SK-N-SH (cell line): Measurements from ENCODE around the gene PRDM7. TPM values are rescaled to one million over a fixed set of nuclear protein-coding genes. Genes with fewer than 3 reads are reported as not detected.

Experiments used
- CTCF ChIA-PET: fragments of 300-600, 350-600 bp; formaldehyde crosslinking; extraction: SDS; loops from one replicate; lab custom pipeline; 2021; lab: Yijun Ruan, JAX
- POLR2A ChIA-PET: fragments of 350-600 bp; sonication (Branson Sonifier 250); formaldehyde crosslinking; extraction: SDS; loops from one replicate; lab custom pipeline; 2020; ENCODE audit warnings: antibody characterized with exemption, inconsistent platforms; lab: Yijun Ruan, JAX
- DNase-seq: peaks from one replicate; pipeline ENCODE4 v3.0.0; 2012
- H2AFZ ChIP-seq: fragments of 200-600 bp; sonication (generic); 2 replicates; pipeline ENCODE4 v1.8.1; 2016; ENCODE audit warnings: antibody characterized with exemption, mild to moderate bottlenecking, low read depth
- H3F3A ChIP-seq: fragments of 200-600 bp; sonication (generic); replicated peaks from 2 replicates; pipeline ENCODE3; 2016; ENCODE audit warnings: antibody characterized with exemption, mild to moderate bottlenecking; ENCODE audit not compliant: insufficient read depth
- H3K27ac ChIP-seq, 2 experiments: fragments of 200-500 bp in 1 of 2; fragments of 200-600 bp in 1 of 2; sonication (Bioruptor generic) in 1 of 2; sonication (generic), shearing (Covaris generic) in 1 of 2; 2 replicates each; pipeline versions ENCODE4 v1.5.1 to v1.6.1; 2014 to 2016; ENCODE audit warnings: low read depth in 2 of 2, inconsistent platforms in 1 of 2, low read length in 1 of 2, mild to moderate bottlenecking in 1 of 2, mixed read lengths in 1 of 2
- H3K27me3 ChIP-seq: fragments of 200-600 bp; sonication (generic), shearing (Covaris generic); 2 replicates; pipeline ENCODE4 v1.6.1; 2016; ENCODE audit warnings: mixed run types; ENCODE audit not compliant: insufficient read depth
- H3K36me3 ChIP-seq, 2 experiments: fragments of 200-500 bp in 1 of 2; fragments of 200-600 bp in 1 of 2; sonication (Bioruptor generic) in 1 of 2; sonication (generic) in 1 of 2; replicated peaks in 1 of 2; 2 replicates each; pipeline versions ENCODE3 to v1.5.1; 2014 to 2016; ENCODE audit warnings: low read length in 1 of 2, mild to moderate bottlenecking in 1 of 2; ENCODE audit not compliant: insufficient read depth in 2 of 2, control insufficient read depth in 1 of 2
- H3K4me1 ChIP-seq, 2 experiments: fragments of 200-500 bp in 1 of 2; fragments of 200-600 bp in 1 of 2; sonication (Bioruptor generic) in 1 of 2; sonication (generic), shearing (Covaris generic) in 1 of 2; 2 replicates each; pipeline versions ENCODE4 v1.5.1 to v1.6.1; 2014 to 2016; ENCODE audit warnings: low read depth in 1 of 2, low read length in 1 of 2, mixed run types in 1 of 2; ENCODE audit not compliant: insufficient read depth in 2 of 2, control insufficient read depth in 1 of 2
- H3K4me2 ChIP-seq: fragments of 200-600 bp; sonication (generic), shearing (Covaris generic); 2 replicates; pipeline ENCODE4 v1.6.1; 2017; ENCODE audit warnings: mixed run types
- H3K4me3 ChIP-seq, 2 experiments: fragments of 200-500 bp in 1 of 2; fragments of 200-600 bp in 1 of 2; sonication (Bioruptor generic) in 1 of 2; sonication (generic), shearing (Covaris generic) in 1 of 2; 2 replicates each; pipeline versions ENCODE4 v1.5.1 to v1.8.1; 2014 to 2016; ENCODE audit warnings: low read depth in 2 of 2, inconsistent platforms in 1 of 2, low read length in 1 of 2, mild to moderate bottlenecking in 1 of 2, mixed read lengths in 1 of 2, moderate library complexity in 1 of 2
- H3K79me2 ChIP-seq: fragments of 200-600 bp; sonication (generic); 2 replicates; pipeline ENCODE4 v1.8.1; 2017; ENCODE audit warnings: mild to moderate bottlenecking; ENCODE audit not compliant: insufficient read depth
- H3K9ac ChIP-seq: fragments of 200-600 bp; sonication (generic); 2 replicates; pipeline ENCODE4 v1.6.1; 2017; ENCODE audit warnings: mixed run types
- H3K9me2 ChIP-seq: fragments of 200-600 bp; sonication (generic); 2 replicates; pipeline ENCODE4 v1.6.1; 2017; ENCODE audit warnings: mixed run types
- H3K9me3 ChIP-seq: fragments of 200-600 bp; sonication (generic); 2 replicates; pipeline ENCODE4 v1.6.1; 2017; ENCODE audit warnings: mixed run types, mild to moderate bottlenecking, moderate library complexity
- H4K20me1 ChIP-seq: fragments of 200-600 bp; sonication (generic); 2 replicates; pipeline ENCODE4 v1.6.1; 2017; ENCODE audit warnings: mild to moderate bottlenecking, mixed run types; ENCODE audit not compliant: insufficient read depth
- CTCF ChIP-seq: fragments of 200-600 bp; sonication (generic); IDR thresholded peaks from 2 replicates; pipeline ENCODE4 v1.6.1; 2017; ENCODE audit warnings: antibody characterized with exemption, mild to moderate bottlenecking, moderate library complexity
- FOSL2 ChIP-seq: IDR thresholded peaks from 2 replicates; pipeline ENCODE4 v1.4.0; 2012; ENCODE audit warnings: low read depth, mild to moderate bottlenecking, moderate library complexity, borderline replicate concordance
- FOXM1 ChIP-seq: IDR thresholded peaks from 2 replicates; pipeline ENCODE4 v1.4.0; 2012; ENCODE audit warnings: low read depth, mild to moderate bottlenecking
- GATA2 ChIP-seq: sonication (generic); formaldehyde crosslinking; IDR thresholded peaks from 2 replicates; pipeline ENCODE4 v1.5.0; 2020; ENCODE audit warnings: mild to moderate bottlenecking, missing genetic modification reagents
- IRF3 ChIP-seq: fragments of 150-350 bp; IDR thresholded peaks from 2 replicates; pipeline ENCODE4 v1.6.1; 2016; ENCODE audit warnings: mild to moderate bottlenecking, low read depth, low read length
- MAX ChIP-seq: IDR thresholded peaks from 2 replicates; pipeline ENCODE4 v1.4.0; 2012; ENCODE audit warnings: low read depth
- MEF2A ChIP-seq: IDR thresholded peaks from 2 replicates; pipeline ENCODE4 v1.4.0; 2012; ENCODE audit warnings: low read depth, borderline replicate concordance
- POLR2AphosphoS5 ChIP-seq: IDR thresholded peaks from 2 replicates; pipeline ENCODE4 v1.6.1; 2012; ENCODE audit warnings: low read depth, low read length
- SIN3A ChIP-seq: IDR thresholded peaks from 2 replicates; pipeline ENCODE4 v1.6.1; 2012; ENCODE audit warnings: low read depth, mild to moderate bottlenecking, low read length, moderate library complexity, borderline replicate concordance
- TAF1 ChIP-seq: IDR thresholded peaks from 2 replicates; pipeline ENCODE4 v1.6.1; 2012; ENCODE audit warnings: low read depth, mild to moderate bottlenecking, low read length, moderate library complexity, borderline replicate concordance
- TCF12 ChIP-seq: IDR thresholded peaks from 2 replicates; pipeline ENCODE4 v1.4.0; 2012
- USF2 ChIP-seq: fragments of 150-350 bp; IDR thresholded peaks from 2 replicates; pipeline ENCODE4 v1.6.1; 2017; ENCODE audit warnings: antibody characterized with exemption, low read length, low read depth, borderline replicate concordance
- YY1 ChIP-seq: IDR thresholded peaks from 2 replicates; pipeline ENCODE4 v1.4.0; 2012; ENCODE audit warnings: low read depth, mild to moderate bottlenecking
- ZBTB33 ChIP-seq: IDR thresholded peaks from 2 replicates; pipeline ENCODE4 v1.4.0; 2012; ENCODE audit warnings: low read depth, borderline replicate concordance
- WGBS: methylation state at CpG from one replicate; pipeline ENCODE4 v1.1.6; 2017; ENCODE audit warnings: low lambda C conversion rate; 5-methylcytosine and 5-hydroxymethylcytosine counted together
- polyA plus RNA-seq, 3 experiments: library from polyadenylated mRNA; depleted of rRNA; stranded (reverse); fragments of >200 nt; gene quantifications; 2 replicates each; pipeline ENCODE4 v1.2.3, GENCODE V29; 2012

The PRDM7 gene
- polyA plus RNA-seq, 1 of the 3 experiments (the other 2 are of a cell fraction), result not detected

- CTCF ChIA-PET, result interaction anchor here (1.0 to 1.3 kb wide), 3 partner anchors 9 to 15 kb away, joined by 3 to 7 read pairs (median 5); partner anchors contain the start of gene DBNDD1
- no peak for DNase-seq
- TF ChIP-seq SIN3A (no peak), MAX (no peak), IRF3 (no peak), ZBTB33 (no peak), TAF1 (no peak), USF2 (no peak), GATA2 (CRISPR knock-in tag) (no peak), POLR2AphosphoS5 (no peak), FOXM1 (no peak)
- Histone ChIP-seq H3K4me2 (no peak overlapping the region), H3K79me2 (peaks cover 5% of the 10 kb centered on the region; the same call in 1 of the 2 replicates), H3K27ac (no peak overlapping the region), H3K4me3 (no peak overlapping the region), H3K9ac (no peak overlapping the region), H3F3A (peaks cover 35% of the 10 kb centered on the region), H2AFZ (no peak overlapping the region), H3K9me2 (no peaks in the 10 kb centered on the region), H3K4me1 (no peaks in the 10 kb centered on the region), H3K9me3 (no peaks in the 10 kb centered on the region), H4K20me1 (peaks cover 30% of the 10 kb centered on the region), H3K36me3 (peaks cover 18 to 27% of the 10 kb centered on the region in 2 experiments), H3K27me3 (no peaks in the 10 kb centered on the region)
- 92% methylated on average over 19 of the region's 19 CpGs for WGBS
- POLR2A ChIA-PET, result interaction anchor here (1.3 kb wide), 1 partner anchor 10 kb away, joined by 4 read pairs; no protein-coding TSS in a partner anchor
Observed at GRCh38 chr16:90031186-90031930, 45.8 kb downstream of the PRDM7 start.

- H4K20me1 ChIP-seq, result peaks cover 30% of the 10 kb centered on the region
- no peak overlapping the region for H3K27ac ChIP-seq
- no peak overlapping the region for H3K9ac ChIP-seq
- no peaks in the 10 kb centered on the region for H3K4me1 ChIP-seq
- H3K27me3 ChIP-seq, result no peaks in the 10 kb centered on the region
- H3K9me2 ChIP-seq, result no peaks in the 10 kb centered on the region
- WGBS, result 92% methylated on average over 7 of the region's 12 CpGs
- peaks cover 32% of the 10 kb centered on the region for H3F3A ChIP-seq
- TF ChIP-seq TCF12 (no peak), MEF2A (no peak), MAX (no peak), CTCF (no peak), FOSL2 (no peak), USF2 (no peak), POLR2AphosphoS5 (no peak), SIN3A (no peak), YY1 (no peak)
- ChIA-PET POLR2A (no interaction called here), CTCF (no interaction called here)
- H3K4me2 ChIP-seq, result no peak overlapping the region
- DNase-seq, result no peak
- H3K9me3 ChIP-seq, result no peaks in the 10 kb centered on the region
- H3K36me3 ChIP-seq, result peaks cover 16 to 18% of the 10 kb centered on the region in 2 experiments
- H3K4me3 ChIP-seq, result no peak overlapping the region
- H2AFZ ChIP-seq, result no peak overlapping the region
- H3K79me2 ChIP-seq, result peaks cover 15% of the 10 kb centered on the region; the same call in 1 of the 2 replicates
Observed at GRCh38 chr16:90028985-90029384, 48.1 kb downstream of the PRDM7 start.
